SKM-1 treated with dmso at 0.1 percent for 144 hours (cell line): ENCODE results near the gene PDE6G.
A peak's percentile ranks its signal among the peaks of the same experiment; 100 is the strongest.
"Not testable (repeated sequence)": the region's sequence is repeated elsewhere in the genome, so short reads cannot be mapped to it uniquely, and the experiment has no call there.

ENCODE experiments used
- DNase-seq: peaks from one replicate; lab custom pipeline; 2025; ENCODE audit not compliant: unreplicated experiment; lab: John Stamatoyannopoulos, UW

Gene PDE6G

DNA sequence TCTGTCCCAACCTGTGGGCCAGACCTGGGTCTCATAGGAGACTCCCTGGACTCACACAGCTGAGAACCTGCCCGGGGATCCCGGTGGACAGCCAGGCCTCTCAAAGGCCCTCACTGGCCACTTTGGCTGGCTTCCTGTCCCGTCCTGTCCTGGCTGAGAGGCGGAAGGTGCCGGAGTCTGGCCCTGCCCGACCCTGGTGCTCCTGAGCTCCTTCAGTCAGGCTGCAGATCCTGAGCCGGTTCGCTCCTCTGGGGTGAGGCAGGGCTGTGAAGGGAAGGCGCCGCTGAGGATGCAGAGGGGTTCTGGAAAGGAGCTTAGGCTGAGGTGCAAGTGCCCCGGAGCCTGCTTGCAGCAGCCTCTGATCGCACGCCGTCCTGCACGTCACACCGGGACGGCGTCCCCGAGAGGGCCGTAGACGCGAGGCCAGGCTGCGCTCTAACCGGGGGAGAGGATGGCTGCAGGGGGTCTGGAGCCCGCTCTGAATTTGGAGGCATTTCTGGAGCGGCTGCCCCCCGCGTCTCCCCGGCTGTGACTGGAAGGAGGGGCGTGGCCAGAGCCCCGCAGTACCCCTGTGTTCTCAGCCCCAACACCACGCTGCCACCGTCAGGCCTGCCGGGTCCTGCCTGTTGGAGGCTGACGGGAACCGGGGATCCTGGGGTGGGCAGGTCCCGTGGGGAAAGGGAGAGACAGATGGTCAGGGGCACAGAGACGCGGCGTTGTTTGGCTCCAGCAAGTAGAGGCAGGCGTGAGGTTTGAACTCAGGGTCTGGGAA, 31.6 kb upstream of the PDE6G start:
- DNase-seq, result no peak

DNA sequence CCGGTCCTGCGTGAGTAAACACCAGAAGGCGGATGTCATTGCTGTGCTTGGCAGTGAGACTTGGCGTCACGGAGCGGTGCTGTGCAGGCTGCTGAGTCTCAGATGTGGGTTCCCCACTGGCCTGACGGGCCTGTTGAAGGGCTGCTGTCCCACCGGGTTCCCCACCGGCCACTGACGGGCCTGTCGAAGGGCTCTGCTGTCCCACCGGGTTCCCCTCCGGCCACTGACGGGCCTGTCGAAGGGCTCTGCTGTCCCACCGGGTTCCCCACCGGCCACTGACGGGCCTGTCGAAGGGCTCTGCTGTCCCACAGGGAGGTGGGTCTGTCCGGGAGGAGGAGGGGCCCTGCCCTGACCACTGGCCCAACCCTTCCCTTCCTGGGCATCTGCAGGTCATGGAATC, 30.3 kb upstream of the PDE6G start:
- no peak for DNase-seq

DNA sequence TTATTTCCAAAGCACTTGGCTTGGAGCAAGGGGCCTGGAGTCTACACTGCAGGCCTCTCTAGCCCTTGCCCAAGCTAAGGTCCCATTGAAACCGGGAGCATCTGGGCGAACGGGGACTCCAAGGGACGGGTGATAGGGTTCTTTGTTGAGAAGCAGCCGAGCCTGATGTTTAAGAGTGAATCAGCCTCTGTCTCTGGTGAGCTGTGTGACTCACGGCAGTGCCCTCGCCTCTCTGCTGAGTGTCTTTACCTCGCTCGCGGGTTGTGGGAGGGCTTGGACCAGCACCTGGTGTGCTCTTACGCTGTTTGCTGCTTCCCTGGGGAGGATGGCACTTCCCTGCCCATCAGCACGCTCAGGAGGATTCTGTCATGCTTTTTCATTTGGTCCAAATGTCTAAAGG, 28.8 kb upstream of the PDE6G start:
- DNase-seq, result no peak

- DNase-seq, result no peak
Measured at GRCh38 chr17:81684442-81684911, 28.1 kb upstream of the PDE6G start.

DNA sequence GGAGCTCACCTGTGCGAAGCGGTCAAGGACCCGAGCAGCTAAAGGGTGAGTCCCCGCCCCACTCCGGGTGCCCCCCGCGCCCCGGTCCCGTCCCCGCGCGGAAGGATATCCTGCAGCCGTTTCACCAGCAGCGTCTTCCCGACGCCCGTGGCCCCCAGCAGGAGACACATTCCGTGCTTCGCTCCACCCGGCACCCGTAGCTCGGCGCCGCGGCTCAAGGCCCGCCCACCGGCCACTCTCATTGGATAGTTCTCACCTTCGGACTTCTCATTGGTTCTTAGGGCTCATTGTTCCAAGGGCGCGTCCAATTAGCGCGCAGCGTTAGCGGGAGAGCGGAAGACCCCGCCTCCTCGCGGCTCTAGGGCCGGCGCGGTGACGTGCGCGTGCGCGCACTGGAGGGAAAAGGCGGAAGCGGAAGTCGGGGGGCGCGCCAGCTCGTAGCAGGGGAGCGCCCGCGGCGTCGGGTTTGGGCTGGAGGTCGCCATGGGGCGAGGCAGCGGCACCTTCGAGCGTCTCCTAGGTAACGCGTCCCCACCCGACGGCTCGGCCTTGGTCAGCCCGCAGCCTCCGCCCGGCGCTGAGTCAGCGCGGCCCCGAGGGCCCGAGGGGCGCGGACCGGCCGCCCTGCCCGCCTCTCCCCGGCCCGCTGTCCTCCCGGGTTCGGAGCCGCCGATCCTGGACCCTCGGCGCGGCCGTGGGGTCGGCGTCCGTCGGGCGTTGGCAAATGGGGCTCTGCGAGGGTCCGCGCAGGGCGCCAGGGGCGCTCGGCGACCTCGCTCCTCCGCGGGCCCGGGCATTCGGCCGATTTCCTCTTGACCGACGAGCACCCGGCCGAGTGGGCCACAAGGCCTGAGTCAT, 27.5 kb upstream of the PDE6G start, which contains the start of the genes ARL16 and HGS:
Gene ARL16 (minus strand): TSS at position 214 of the 858 bp plus-strand sequence. CDS start 44 bp downstream, at position 170.
Gene HGS (plus strand): TSS at position 428 of the 858 bp plus-strand sequence. CDS start 56 bp downstream, at position 484.
- peak; percentile 98 for DNase-seq

DNA sequence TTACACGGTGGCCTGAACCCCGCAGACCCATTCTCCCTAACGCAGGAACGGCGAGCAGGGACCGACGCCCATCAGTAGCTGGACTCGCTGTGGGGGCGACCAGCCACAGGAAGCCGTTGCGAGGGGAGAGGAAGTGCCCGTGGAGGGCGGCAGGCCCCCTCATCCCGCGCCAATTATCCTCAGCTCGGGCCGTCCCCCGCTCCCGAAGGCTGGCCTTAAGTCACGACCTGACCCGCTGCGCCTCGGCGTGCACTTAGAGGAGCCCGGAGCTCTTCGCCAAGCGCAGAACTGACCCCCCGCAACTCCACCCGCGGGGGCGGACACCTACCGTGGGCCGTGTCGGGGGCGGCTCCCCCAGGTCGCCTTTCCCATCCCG, 26.9 kb upstream of the PDE6G start:
- DNase-seq, result no peak

- DNase-seq, result no peak
Measured at GRCh38 chr17:81682565-81683207, 26.3 kb upstream of the PDE6G start.

DNA sequence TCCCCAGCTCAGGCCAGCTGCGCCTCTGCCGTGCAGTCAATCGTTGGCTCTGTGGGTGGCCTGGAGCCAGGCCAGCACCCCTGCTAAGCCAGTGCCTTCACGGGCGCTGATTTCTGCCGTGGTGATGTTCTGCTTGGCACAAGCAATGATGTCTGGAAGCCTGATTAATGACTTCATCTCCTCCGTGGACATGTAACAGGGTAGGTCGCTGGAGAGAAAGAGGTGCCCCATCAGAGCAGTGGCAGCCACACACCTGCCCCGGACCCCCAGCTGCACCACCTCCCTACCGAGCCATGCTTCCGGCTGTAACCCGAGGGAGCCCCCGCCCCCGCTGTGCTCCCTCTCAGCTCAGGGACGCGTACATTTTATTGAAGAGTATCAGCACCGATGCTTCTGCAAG, 25.3 kb upstream of the PDE6G start:
- DNase-seq, result no peak

DNA sequence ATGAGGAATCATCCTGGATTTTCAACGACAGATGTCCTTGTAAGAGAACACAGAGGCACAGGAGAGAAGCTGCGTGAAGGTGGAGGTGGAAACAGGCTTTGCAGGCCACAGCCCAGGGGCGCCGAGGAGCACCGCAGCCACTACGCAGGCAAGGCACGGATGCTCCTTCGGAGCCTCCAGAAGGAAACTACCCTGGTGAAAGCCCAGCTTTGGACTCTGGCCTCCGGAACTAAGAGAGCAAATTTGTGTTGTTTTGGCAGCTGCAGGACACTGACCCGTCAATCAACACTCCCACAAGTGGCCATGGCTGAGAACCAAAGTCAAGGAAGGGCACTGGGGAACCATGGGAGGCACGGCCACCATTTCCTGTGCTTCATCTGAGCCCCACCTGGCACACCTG, 23.8 kb upstream of the PDE6G start:
- DNase-seq, result no peak

- no peak for DNase-seq
Measured at GRCh38 chr17:81676906-81677305, 20.6 kb upstream of the PDE6G start.

- DNase-seq, result not testable (repeated sequence)
Measured at GRCh38 chr17:81675515-81676221, 19.3 kb upstream of the PDE6G start.

DNA sequence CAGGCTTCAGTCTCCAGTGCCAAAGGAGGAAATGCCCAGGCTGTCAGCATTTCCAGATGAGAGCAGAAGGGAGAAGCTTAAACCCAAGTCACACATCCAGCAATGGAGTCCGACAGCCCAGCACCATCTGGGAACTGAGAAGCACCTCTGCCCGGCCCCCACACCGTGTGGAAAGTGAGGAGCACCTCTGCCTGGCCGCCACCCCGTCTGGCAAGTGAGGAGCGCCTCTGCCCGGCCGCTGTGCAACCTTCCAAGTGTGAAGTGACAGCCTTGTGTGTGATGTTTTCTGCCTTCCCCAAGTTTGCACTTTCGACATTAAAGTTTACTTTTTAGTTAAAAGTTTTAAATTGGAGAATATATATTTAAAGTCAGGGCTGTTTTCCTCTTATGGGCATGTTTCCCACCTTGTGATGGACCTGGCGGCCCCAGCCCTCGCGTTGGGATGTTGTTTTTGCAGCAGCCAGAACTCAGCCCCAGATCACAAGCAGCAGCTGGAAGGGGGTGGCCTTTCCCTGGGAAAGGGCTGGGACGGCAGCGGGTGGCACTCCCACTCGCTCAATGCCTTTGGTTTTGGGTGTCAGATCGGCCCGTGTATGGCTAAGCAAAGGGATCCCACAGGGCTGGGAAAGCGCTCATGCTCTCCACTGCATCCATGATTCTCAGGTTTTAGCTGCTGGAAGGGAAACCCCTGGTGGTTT, 17.4 kb upstream of the PDE6G start:
- no peak for DNase-seq

- no peak for DNase-seq
Measured at GRCh38 chr17:81672954-81673353, 16.6 kb upstream of the PDE6G start.

DNA sequence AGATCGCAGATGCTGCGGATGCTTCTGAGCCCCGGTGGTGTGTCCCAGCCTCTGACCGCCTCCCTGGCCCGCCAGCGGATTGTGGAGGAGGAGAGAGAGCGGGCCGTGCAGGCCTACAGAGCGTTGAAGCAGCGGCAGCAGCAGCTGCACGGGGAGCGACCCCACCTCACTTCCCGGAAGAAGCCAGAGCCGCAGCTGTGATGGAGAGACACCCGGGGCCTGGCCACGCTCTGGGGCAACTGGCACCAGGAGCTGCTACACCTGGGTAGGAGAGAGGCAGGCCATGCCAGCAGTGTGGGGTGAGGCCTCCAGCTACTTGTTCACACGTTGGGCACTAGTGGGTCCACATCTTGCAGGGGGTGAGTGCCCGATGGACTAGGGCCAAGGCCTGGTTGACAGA, 16.2 kb upstream of the PDE6G start:
- no peak for DNase-seq

- DNase-seq, result peak; percentile 16
Measured at GRCh38 chr17:81667754-81668153, 11.4 kb upstream of the PDE6G start.

DNA sequence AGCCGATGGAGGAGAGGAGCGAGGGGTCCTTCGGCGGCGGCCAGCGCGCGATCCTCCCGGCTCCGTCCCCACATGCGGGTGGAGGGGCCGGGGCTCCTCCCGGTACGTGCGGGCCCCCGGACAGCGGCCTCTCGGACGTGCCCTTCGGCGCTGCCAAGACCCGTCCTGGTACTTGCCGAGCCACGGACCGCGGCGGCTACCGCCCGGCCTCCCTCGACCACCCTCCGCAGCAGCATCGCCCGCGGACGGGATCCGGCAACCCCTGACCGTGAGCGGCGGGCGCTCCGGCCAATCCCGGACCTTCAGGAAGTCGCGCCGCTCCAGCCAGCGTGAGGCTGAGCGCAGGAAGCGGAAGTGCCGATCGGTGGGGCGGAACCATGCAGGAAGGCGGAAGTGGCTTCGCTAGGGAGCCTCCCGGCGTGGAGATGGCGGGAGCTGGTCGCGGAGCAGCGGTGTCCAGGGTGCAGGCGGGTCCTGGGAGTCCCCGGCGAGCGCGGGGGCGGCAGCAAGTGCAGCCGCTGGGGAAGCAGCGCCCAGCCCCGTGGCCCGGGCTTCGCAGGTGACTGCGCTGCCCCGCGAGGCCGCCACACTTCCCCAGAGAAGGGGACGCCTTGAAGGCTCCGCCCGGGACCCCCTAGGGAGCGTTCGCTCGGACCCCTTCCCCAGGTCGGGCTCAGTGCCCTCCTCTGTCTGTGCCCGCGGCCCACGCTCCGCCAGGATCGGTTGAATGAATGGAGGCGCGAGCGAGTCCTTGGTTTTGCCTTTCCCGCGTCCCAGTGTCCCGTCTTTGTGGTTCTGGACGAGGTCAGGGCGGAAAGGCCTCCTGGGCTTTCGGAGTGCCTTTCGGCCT, 10.2 kb upstream of the PDE6G start, which contains the start of the genes CCDC137 and OXLD1:
Gene CCDC137 (plus strand): TSS at position 396 of the 850 bp plus-strand sequence. CDS start 30 bp downstream, at position 426.
Gene OXLD1 (minus strand): TSS at position 264 of the 850 bp plus-strand sequence. CDS start 28 bp downstream, at position 236.
- DNase-seq, result peak; percentile 91

DNA sequence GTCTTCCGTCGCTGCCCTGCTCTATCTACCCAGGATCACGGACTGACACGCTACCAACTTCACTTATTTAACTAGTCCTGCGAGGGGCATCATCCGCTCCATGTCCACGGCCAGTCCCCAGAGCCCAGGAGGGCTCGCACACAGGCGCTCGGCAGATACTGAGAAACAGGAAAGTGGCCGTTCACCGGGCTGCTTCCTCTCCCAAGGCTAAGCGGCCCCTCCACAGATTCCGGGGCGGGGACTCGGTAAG, 9.7 kb upstream of the PDE6G start:
- DNase-seq, result no peak

DNA sequence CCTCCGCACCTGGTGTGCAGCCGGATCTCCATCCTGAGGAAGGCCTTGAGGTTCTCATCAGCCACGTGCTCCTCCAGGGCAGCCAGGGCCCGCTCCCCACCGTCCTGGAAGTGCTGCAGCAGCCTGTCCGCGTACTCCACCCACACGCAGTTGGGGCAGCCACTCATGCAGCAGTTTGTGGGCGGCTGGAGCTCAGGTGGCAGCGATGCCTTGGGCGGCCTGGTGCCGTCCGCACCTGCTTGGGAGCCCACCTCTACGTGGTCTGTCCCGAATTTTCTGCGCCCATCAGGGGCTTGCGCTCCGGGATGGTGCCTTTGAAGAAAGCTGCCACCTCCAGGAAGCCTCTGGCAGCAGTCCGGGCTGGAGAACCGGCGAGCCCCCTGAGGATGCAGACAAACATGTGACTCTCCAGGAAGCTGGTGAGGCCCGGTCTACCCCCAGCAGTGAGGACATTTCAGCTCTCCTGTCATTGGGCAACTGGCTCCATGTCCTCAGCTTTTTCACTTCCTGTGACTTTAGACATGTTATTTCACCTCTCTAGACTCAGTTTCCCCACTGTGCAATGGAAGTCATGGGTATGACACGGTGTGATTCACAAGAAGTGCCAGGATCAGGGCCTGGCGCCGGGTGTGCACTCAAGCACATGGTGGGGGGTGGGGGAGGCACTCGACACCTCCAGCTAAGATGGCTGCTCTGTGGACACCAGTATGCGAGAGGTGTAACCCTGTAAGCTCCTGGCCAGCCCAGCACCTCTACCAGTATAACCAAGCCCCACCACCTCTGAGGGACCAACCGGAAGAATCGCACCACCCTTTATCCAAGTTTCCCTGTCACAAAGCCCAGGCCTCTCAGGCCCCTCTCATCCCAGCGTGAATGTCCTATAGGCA, 9.1 kb upstream of the PDE6G start:
- DNase-seq, result no peak
